NCI-H146 treated with DMSO at 0.1 percent for 48 hours (cell line): Measurements from ENCODE around the gene PRDM16.

Source experiments
- DNase-seq: peaks from one replicate; lab custom pipeline; 2025; ENCODE audit not compliant: unreplicated experiment; lab: John Stamatoyannopoulos, UW

Gene PRDM16

DNA sequence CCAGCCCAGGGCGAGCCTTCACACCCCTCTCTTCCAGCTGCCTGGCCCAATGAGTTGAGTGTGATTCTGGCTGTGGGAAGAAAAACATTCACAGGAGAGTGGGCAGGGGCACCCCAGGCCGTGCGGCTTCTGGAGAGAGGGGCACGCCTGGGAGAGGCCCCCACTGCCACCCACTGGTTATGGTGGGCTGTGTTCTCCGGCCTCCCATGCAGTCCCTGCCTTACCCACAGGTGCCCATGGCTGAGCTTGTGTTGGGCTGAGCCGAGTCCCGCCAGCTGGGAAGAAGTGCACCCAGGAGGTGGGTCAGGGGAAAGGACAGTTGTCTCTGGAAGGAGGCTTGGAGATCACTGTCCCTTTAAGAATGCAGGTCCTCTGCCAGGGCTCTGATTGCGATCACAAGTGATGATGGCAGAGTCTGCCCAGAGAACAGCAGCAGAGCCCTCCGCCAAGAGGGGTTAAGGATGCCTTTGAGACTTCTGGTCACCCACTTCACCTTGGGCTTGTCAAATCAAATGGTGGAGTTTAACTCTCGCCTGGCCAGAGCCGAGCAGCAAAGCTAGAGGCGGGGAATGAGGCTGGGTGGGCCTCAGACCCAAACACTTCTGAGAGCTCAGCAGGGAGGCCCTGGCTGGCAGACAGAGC is 260.8 kb downstream of the PRDM16 start:
- no peak for DNase-seq

DNA sequence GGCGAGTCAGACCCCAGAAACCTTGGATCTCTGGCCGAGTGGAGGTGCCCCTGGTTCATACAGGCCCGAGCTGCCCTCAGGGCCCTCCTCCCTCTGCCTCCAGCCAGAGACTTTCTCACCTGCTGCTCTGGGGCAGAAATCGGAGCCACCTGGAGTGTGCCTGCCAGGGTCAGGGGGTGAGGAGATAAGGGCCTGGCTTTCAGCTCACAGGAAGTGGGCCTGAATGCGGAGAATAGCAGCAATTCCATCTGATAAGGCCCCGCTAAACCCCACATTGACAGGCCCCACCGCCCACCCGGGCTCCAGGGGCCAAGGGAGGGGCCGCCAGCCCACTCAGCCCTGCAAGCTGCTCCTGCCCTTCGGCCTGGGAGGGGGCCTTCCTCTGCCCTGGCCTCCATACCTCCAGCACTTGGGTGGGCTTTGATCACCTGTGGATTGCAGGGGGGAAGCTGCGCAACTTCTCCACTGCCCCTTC is 261.8 kb downstream of the PRDM16 start:
- no peak for DNase-seq

DNA sequence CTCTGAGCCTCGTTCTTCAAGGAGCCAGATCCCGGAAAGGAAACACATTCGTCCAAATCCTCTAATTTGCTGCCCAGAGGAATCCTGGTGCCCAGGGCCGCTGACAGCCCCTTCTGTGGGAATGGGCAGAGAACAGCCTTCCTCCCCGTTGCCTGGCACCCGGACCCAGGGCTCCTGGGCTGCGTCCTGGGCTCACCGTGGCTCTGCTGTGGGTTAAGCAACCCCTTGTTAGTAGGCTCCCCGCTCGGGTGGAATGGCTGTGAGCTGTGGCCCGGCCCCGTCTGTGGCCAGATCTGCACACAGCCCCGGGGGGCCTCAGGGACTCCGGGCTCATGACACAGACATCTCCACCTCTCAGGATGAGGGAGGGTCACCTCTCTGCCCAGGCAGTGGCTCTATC is 262.6 kb downstream of the PRDM16 start:
- no peak for DNase-seq

GRCh38 chr1:3332043-3332442 is 263.0 kb downstream of the PRDM16 start:
- no peak for DNase-seq

GRCh38 chr1:3332662-3333061 is 263.7 kb downstream of the PRDM16 start:
- DNase-seq, result no peak

GRCh38 chr1:3333903-3334302 is 264.9 kb downstream of the PRDM16 start:
- DNase-seq, result no peak

DNA sequence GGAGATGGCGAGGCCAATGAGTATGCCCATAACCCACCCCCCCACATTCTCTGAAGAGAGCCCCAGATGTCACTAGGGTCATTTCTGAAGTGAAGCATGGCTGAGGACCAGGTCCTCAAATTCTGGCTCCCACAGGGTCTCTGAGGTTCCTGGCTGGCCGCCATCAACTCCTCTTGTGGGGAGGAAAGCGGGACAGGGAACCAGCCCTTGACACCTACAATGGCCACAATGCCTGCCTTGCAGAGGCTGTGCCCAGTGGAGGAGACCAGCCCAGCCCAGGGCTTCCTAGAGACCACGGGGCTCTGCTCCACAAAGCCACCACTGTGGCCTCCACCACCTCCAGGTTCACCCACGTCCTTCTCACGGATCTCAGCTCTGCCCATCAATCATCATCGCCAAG is 265.4 kb downstream of the PRDM16 start:
- no peak for DNase-seq

- DNase-seq, result no peak
Observed at GRCh38 chr1:3335754-3336640, 267.0 kb downstream of the PRDM16 start.

DNA sequence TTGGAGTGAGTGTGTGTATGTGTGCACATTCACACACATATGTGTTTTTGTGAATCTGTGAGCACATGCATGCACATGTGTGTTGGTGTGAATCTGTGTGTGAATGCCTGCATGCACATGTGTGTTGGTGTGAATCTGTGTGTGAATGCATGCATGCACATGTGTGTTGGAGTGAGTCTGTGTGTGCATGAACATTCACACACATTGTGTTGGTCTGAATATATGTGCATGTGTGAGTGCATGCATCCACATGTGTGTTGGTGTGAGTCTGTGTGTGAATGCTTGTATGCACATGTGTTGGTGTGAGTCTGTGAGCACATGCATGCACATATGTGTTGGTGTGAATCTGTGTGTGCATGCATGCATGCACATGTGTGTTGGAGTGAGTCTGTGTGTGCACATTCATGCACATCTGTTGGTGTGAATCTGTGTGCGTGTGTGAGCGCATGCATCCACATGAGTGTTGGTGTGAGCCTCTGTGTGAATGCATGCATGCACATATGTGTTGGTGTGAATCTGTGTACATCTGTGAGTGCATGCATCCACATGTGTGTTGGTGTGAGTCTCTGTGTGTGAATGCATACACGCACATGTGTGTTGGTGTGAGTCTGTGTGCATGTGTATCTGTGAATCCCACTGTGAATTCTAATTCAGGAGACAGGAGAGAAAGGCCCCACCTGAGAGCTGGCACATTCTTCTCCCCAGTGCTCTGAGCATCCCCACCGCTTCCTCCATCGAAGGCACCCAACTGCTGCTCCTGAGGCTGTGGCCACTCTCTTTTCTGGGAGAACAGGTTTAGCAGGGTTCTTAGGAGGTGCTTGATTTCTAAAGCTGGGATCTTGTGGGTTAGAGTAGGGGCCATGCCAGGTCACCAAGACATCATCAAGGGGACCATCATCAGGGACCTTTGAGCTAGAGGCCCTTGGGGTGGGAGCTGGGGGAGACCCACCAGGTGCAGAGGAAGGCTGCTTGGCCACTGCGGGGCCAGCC is 267.9 kb downstream of the PRDM16 start:
- no peak for DNase-seq

GRCh38 chr1:3337798-3338724 is 269.1 kb downstream of the PRDM16 start:
- no peak for DNase-seq

GRCh38 chr1:3338725-3339070 is 269.7 kb downstream of the PRDM16 start:
- DNase-seq, result no peak

- DNase-seq, result no peak
Observed at GRCh38 chr1:3339856-3340255, 270.9 kb downstream of the PRDM16 start.

- no peak for DNase-seq
Observed at GRCh38 chr1:3340548-3341235, 271.7 kb downstream of the PRDM16 start.

DNA sequence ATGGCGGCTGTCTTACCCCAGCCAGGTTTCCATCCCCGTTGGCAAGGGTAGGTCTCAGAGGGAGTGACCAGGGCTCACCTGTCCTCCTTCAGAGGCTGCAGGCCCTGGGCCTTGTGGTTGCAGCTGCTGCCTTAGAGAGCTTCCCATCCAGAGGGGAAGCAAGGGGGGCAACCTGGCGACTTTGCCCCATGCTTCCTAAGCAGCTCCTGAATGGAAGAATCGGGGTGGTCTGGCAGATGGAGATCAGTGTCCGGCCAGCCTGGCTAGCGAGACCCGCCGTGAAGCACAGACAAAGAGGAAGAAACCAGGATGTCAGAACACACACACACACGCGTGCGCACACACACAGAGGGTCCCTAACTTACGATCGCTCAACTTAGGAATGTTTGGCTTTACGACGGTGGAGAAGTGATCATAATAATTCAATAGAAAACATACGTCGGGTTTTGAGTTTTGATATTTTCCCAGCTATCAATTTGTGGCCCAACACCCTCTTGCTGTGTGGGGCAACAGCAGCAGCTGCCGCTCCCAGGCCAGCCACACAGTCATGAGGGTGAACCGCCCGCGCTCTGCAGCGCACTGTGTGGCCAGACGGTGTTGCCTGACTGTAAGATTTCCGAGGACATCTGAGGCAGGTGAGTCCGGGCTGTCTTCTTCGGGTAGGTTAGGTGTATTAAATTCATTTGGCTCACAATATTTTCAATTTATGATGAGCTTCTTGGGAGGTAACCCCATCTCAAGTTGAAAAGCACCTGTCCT is 272.4 kb downstream of the PRDM16 start:
- DNase-seq, result no peak

- no peak for DNase-seq
Observed at GRCh38 chr1:3342960-3343359, 274.0 kb downstream of the PRDM16 start.

GRCh38 chr1:3344395-3344794 is 275.4 kb downstream of the PRDM16 start:
- no peak for DNase-seq

DNA sequence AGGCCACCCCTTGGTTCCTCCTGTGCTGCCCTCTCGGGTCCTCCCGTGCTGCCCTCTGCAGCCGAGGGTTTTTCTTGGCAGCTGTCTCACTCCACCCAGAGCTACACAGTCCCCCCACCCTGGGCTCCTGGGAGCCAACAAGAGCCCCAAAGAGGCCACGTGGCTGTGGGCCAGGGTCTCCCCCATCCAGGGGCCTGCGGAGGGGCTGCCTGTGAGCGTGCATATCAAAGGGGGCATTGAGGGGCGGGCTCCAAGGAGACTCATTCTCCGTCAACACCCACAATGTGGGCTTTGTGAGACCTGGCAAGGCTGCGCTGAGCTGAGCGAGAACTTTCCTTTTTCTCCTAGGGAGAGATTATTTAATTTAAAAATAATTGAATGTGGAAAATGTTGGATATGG is 276.8 kb downstream of the PRDM16 start:
- no peak for DNase-seq

DNA sequence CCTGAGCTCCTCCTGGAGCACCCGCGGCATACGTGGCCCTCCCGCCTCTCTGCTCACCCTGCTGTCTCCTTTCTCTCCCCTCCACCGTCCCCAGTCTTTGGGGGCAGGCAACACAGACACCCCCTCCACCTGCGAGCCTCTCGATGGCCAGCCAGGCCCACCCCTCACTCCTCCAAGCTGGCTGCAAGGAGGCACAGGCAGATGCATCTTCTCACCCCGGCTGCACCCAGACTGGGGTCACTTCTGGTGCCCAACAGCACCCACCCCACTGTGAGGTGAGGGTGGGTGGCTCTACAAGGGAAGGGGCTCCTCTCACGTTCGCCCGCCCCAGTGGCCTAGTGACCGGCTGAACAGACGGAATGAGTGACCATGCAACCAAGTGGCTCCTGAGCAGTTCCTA is 277.5 kb downstream of the PRDM16 start:
- DNase-seq, result no peak
